HEK293T (cell line): Measurements from ENCODE around the gene HSPA1L.

Experiments used
- FOXA1 ChIP-seq: fragments of 450-650 bp; IDR thresholded peaks from 2 replicates; pipeline ENCODE4 v1.6.1; 2016; ENCODE audit warnings: mild to moderate bottlenecking
- HDGF ChIP-seq: fragments of 450-650 bp; IDR thresholded peaks from 2 replicates; pipeline ENCODE4 v1.6.1; 2017; ENCODE audit warnings: antibody characterized with exemption, borderline replicate concordance
- L3MBTL2 ChIP-seq: fragments of 450-650 bp; conservative IDR thresholded peaks from 2 replicates; pipeline ENCODE4 v1.6.1; 2016; ENCODE audit warnings: mild to moderate bottlenecking
- SP1 ChIP-seq: fragments of 450-650 bp; IDR thresholded peaks from 2 replicates; pipeline ENCODE4 v1.6.1; 2017
- SUZ12 ChIP-seq: fragments of 450-650 bp; IDR thresholded peaks from 2 replicates; pipeline ENCODE4 v1.6.1; 2016; ENCODE audit warnings: mild to moderate bottlenecking

GRCh38 chr6:31858707-31859106, 43.6 kb upstream of the HSPA1L start:
- TF ChIP-seq SUZ12, result no peak
- no peak for TF ChIP-seq SP1
- TF ChIP-seq FOXA1, result no peak
- TF ChIP-seq L3MBTL2, result no peak
- no peak for TF ChIP-seq HDGF
